SK-N-SH (cell line): ENCODE data around the gene ZGRF1.

ENCODE experiments used
- NFIC ChIP-seq: IDR thresholded peaks from 2 replicates; pipeline ENCODE4 v1.4.0; 2012; ENCODE audit warnings: borderline replicate concordance
- TF ChIP-seq, protein P1 (sequence below): fragments of 200-600 bp; sonication (generic); IDR thresholded peaks from 2 replicates; pipeline ENCODE4 v1.6.1; 2017; ENCODE audit warnings: antibody characterized with exemption, mild to moderate bottlenecking, moderate library complexity

DNA sequence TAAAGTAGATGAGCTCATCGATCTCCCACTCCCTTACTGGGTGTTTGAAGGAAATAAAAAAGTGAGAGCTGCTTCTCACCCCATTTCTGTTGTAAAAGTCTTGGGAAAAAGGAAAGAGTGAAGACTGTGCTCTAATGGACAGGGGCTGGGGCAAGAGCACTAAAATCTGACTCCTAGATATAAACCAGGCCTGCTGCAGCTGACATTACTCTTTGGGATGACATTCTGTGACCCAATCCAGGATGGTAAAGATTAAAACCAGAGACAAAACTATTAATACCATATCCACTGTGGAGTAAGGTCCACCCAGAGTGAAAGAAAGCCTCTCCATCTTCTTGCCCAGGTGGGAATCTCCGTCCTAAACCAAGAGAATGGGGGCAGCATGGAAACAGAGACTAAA is 100.6 kb downstream of the ZGRF1 start:
- TF ChIP-seq NFIC: no peak
- TF ChIP-seq, protein P1, sequence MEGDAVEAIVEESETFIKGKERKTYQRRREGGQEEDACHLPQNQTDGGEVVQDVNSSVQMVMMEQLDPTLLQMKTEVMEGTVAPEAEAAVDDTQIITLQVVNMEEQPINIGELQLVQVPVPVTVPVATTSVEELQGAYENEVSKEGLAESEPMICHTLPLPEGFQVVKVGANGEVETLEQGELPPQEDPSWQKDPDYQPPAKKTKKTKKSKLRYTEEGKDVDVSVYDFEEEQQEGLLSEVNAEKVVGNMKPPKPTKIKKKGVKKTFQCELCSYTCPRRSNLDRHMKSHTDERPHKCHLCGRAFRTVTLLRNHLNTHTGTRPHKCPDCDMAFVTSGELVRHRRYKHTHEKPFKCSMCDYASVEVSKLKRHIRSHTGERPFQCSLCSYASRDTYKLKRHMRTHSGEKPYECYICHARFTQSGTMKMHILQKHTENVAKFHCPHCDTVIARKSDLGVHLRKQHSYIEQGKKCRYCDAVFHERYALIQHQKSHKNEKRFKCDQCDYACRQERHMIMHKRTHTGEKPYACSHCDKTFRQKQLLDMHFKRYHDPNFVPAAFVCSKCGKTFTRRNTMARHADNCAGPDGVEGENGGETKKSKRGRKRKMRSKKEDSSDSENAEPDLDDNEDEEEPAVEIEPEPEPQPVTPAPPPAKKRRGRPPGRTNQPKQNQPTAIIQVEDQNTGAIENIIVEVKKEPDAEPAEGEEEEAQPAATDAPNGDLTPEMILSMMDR: no peak
